Fibroblast of peridontal ligament (primary cell): ENCODE results near the gene POP4.

Source experiments
- DNase-seq: peaks from one replicate; pipeline ENCODE4 v3.0.0-alpha.2; 2010; ENCODE audit errors: extremely low read depth

Gene POP4

DNA sequence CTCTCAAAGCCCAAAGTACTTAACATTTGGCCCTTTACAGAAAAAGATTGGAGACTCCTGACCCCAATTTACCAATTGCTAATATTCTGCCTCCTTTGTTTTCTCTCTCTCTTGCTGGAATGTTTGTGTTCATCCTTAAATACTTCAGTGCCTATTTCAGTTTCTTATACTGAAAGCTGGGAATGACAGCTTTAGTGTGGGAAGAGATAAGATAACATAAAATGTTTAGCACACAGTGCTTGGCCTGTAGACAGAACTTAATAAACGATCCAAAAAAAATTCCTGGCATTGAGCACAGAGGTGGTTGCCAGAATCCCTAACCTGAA lies 56.2 kb downstream of the POP4 start:
- peak; percentile 67 for DNase-seq

DNA sequence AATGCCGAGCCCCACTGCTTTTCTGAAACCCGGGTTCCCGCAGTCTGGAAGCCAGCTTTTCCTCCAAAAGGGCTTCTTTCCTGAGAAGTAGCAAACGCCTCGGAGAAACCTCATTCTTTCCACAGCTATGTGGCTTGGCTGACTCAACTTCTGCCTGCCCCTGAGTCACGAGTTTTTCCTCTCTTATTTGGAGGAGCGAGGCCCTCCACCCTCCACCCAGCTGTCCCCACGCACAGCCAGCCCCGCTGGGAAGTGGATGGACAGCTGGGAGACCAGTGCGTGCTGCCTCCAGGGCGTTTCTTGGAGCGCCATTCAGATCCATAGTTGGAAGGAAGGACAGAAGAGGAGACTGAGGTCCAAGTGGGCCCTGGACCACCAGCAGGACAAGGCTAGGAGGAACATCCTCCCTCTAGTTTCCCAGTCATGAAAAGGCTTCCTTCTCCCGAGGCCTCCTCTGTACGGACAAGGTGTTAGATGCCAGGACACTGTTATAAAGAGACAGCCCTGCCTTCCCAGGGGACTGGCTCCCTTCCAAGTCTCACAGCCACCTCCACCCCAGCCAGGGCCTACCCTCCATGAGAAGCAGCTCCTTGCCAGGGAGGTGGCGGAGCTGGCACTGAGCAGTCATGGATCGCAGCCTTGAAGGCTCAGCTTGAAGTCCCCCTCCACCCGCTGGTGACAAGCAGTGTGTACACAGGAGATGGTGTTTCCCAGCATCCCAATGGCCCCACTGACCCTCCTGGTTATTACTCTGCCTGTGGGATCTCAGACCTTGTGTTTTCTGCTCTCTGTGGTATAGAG lies 56.7 kb downstream of the POP4 start:
- peak; percentile 96 for DNase-seq

DNA sequence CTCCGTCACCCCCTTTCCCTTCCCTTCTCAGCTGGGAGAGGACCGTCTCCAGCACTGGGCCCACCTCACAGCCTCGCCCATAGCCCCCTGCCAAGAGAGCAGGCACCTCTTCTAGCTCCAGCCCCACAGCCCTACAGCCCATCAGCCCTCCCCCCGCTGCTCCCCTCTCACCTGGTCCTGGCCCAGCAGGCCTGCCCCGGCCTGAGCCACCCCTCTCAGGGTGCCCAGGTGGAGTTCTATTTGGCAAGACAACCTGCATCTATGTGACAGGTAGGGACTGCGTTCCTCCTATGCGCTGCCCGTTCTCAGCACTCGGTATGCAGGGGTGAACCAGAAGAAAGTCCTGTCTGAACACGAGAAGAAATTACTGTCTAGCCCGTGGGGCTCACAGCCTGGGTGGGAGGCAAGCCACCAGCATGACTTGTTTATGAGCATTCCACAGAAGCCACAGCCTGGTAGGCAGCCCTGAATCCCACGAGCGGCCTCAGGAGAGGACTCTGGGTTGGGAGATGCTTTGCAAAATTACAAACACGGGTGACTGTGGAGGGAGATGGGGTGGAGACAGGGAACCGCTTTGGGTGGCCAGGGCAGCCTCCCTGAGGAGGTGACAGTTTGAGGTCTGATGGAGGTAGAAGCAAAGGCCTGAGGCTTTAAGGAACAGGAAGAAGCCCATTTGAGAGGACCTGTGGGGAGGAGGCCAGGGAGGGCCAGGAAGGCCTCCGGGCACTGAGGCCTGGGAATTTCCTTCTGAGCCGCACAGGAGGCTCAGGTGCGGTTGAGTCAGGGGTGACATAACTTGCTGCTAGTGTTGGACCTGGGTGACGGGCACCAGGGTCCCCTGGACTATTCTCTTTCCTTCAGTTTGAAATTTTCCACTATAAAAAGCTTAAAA lies 58.0 kb downstream of the POP4 start:
- DNase-seq = peak; percentile 33

DNA sequence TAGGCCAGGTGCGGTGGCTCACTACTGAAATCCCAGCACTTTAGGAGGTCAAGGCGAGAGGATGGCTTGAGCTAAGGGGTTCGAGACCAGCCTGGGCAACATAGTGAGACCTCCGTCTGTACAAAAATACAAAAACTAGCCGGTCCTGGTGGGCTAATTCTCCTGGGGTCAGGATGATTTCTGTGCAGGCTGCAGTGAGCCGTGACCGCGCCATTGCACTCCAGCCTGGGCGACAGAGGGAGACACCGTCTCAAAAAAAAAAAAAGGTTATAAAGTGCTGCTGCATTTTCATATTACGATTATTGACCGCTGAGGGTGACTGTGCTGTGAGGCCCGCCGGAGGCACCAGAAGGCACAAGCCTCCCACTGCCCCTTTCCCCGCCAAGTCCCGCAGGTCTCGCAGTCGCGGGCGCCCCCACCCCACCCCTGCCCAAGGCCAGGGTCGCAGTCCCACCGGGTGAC lies 58.7 kb downstream of the POP4 start:
- no peak for DNase-seq

DNA sequence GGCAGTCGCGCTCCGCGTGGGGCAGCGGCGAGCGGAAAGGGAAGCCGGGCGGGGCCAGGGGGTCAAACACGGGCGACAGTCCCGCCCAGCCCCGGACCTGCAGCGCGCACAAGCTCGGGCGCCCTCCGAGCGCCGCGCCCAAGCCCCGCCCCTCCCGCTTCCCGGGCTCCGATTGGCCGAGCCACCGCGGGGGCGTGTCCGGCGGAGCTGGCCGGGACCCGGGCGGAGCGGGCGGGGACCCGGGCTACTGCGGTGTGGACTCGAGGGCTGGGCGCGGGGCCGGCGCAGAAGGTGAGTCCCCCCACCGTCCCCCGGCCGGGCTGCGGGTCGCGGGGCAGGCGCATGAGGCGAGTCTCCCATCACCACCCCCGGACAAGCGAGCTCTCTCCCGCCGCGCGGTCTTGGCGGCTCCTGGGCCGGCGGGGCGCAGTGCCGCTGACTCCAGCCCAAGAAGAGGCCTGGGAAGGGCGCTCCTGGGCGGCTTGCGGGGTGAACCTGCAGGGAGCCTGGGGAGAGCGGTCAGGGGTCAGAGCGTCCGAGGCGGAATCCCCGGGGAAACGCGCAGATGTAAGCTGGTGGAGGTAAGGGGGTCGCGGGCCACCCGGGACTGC lies 59.2 kb downstream of the POP4 start, which contains the start of gene PLEKHF1:
PLEKHF1 (plus strand) TSS at position 247 of the 611 bp plus-strand sequence. CDS start 8,379 bp downstream, outside the sequence.
- DNase-seq = peak; percentile 60

DNA sequence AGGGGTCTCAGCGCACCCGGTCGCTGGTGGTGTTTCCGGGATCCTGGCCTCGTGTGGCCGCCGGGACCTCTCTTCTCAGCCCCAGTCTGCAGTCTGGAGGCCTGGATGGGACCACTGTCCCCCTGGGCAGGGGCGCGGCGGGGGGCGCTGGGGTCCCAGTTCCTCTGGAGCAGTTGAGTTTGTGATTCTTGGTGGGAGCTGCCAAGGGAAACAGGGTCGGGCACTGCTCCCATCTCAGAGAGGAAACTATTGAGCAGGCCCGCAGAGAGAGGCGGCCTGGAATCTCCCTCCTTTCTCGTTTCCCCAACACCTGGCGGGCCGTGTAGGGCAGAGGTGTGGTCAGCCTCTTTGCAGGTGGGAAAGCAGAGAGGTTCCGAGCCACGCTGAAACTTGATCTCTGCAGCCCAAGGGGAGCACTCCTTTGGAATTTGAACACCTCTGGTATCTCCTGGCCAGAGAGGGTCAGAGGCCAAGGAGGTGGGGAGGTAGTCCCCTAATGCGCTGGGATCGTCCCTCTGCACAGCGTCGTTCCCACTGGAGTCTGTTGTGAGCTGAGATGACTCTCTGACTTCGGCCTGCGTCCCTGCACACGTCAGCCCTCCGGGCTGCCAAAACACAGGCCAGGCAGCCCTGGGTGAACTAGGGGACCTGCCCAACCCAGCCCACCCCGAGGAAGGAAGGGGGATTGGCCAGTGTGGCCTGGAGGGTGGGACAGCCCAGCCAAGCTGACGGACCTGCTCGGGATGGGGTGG lies 59.9 kb downstream of the POP4 start:
- peak; percentile 68 for DNase-seq
